Suprapubic skin (tissue), 4 donors: ENCODE data around the gene GNA14.

Source experiments
- EP300 ChIP-seq: sonication (generic); formaldehyde crosslinking; IDR thresholded peaks from one replicate; pipeline ENCODE4 v1.6.1; 2017; ENCODE audit warnings: antibody characterized with exemption
- POLR2A ChIP-seq, 2 donors: fragments of 450-650 bp; IDR thresholded peaks; one replicate each; pipeline ENCODE4 v1.6.1; 2017; ENCODE audit warnings: antibody characterized with exemption in 2 of 2, mild to moderate bottlenecking in 2 of 2, moderate library complexity in 2 of 2
- POLR2AphosphoS5 ChIP-seq, 3 donors: sonication (generic); formaldehyde crosslinking; IDR thresholded peaks; one replicate each; pipeline ENCODE4 v1.6.1; 2017; ENCODE audit warnings: antibody characterized with exemption in 3 of 3
- TF ChIP-seq, protein P1 (sequence below), 2 donors: fragments of 200-600 bp in 1 of 2; fragments of 450-650 bp in 1 of 2; sonication (generic) in 1 of 2; IDR thresholded peaks; one replicate each; pipeline ENCODE4 v1.5.1; 2016 to 2019; ENCODE audit warnings: antibody characterized with exemption in 2 of 2, mild to moderate bottlenecking in 1 of 2, moderate library complexity in 1 of 2

DNA sequence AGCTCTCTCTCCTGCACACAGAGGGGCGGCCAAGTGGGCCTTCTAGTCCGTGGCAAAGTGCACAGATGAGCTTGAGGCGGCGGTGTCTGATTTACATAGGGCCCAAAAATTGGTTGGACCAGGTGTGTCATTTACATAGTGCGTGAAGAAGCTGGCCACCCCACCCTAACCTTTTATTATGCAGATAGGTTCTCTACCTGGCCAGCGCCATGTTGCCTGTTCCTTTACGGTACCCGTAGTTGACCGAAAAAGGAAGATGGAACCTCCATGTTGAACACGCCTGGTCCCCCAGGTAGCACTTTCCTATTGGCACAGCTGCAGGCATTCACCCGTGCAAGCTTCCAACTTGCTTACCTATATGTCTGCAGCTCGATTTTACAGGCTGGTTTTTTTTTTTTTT, 61.5 kb downstream of the GNA14 start:
- TF ChIP-seq, protein P1, sequence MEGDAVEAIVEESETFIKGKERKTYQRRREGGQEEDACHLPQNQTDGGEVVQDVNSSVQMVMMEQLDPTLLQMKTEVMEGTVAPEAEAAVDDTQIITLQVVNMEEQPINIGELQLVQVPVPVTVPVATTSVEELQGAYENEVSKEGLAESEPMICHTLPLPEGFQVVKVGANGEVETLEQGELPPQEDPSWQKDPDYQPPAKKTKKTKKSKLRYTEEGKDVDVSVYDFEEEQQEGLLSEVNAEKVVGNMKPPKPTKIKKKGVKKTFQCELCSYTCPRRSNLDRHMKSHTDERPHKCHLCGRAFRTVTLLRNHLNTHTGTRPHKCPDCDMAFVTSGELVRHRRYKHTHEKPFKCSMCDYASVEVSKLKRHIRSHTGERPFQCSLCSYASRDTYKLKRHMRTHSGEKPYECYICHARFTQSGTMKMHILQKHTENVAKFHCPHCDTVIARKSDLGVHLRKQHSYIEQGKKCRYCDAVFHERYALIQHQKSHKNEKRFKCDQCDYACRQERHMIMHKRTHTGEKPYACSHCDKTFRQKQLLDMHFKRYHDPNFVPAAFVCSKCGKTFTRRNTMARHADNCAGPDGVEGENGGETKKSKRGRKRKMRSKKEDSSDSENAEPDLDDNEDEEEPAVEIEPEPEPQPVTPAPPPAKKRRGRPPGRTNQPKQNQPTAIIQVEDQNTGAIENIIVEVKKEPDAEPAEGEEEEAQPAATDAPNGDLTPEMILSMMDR (IDR thresholded peaks at IDR 0.05) = no peak
- TF ChIP-seq POLR2A (IDR thresholded peaks at IDR 0.05) = no peak
- TF ChIP-seq EP300 = no peak
- no peak for TF ChIP-seq POLR2AphosphoS5 (IDR thresholded peaks at IDR 0.05)
